A549 (cell line): ENCODE results near the gene ZNF628. TPM values are rescaled to one million over a fixed set of nuclear protein-coding genes. Genes with fewer than 3 reads are reported as not detected.

Source experiments
- ATAC-seq, 2 experiments: fragments of 200-7000 bp in 1 of 2; fragments of >200 bp in 1 of 2; cut with Nextera tagmentation in 1 of 2; cut with Tn5 transposase in 1 of 2; 3 replicates each; pipeline versions ENCODE4 v1.8.0 to v1.9.1; 2018 to 2020; ENCODE audit warnings: mild to moderate bottlenecking in 1 of 2, moderate library complexity in 1 of 2
- CTCF ChIA-PET: fragments of 300-600 bp; sonication (Branson Sonifier 250); formaldehyde crosslinking; extraction: SDS; loops from one replicate; lab custom pipeline; 2021; ENCODE audit warnings: antibody characterized with exemption, inconsistent platforms; lab: Yijun Ruan, JAX
- POLR2A ChIA-PET: fragments of 350-600 bp; formaldehyde crosslinking; extraction: SDS; loops from one replicate; lab custom pipeline; 2021; ENCODE audit warnings: antibody characterized with exemption, inconsistent platforms; lab: Yijun Ruan, JAX
- DNase-seq, 2 experiments: peaks; one replicate each; pipeline versions ENCODE4 v3.0.0 to v3.0.0-alpha.2; 2011 to 2016; ENCODE audit warnings: low read depth in 1 of 2, low spot score in 1 of 2
- FAIRE-seq: peaks from 2 replicates; lab custom pipeline; 2011; peaks lifted over from hg19 to GRCh38; lab: Jason Lieb, UNC
- H3K27ac ChIP-seq, 2 experiments: fragments of >200 bp; sonication (Bioruptor Twin); formaldehyde crosslinking; 3 replicates each; pipeline ENCODE4 v1.5.1; 2016 to 2017
- H3K4me1 ChIP-seq: fragments of >200 bp; sonication (Bioruptor Twin); formaldehyde crosslinking; 3 replicates; pipeline ENCODE4 v1.6.1; 2016
- H3K4me2 ChIP-seq: fragments of >200 bp; sonication (Bioruptor Twin); formaldehyde crosslinking; 3 replicates; pipeline ENCODE4 v1.6.1; 2016
- H3K4me3 ChIP-seq: fragments of >200 bp; sonication (Bioruptor Twin); formaldehyde crosslinking; 3 replicates; pipeline ENCODE4 v1.5.1; 2016
- H3K9me3 ChIP-seq: fragments of >200 bp; sonication (Bioruptor Twin); formaldehyde crosslinking; 3 replicates; pipeline ENCODE4 v1.6.1; 2016
- BHLHE40 ChIP-seq: IDR thresholded peaks from 2 replicates; pipeline ENCODE4 v1.6.1; 2012; ENCODE audit warnings: low read depth, low read length, inconsistent platforms
- CBX2 ChIP-seq: fragments of 200-600 bp; sonication (generic); IDR thresholded peaks from 2 replicates; pipeline ENCODE4 v1.6.1; 2016; ENCODE audit warnings: low read depth, mild to moderate bottlenecking, borderline replicate concordance
- CEBPB ChIP-seq, 2 experiments: fragments of >200 bp in 1 of 2; sonication (Bioruptor Twin) in 1 of 2; formaldehyde crosslinking in 1 of 2; IDR thresholded peaks; 2 replicates each; pipeline ENCODE4 v1.6.1; 2012 to 2016
- EHF ChIP-seq: fragments of 250-450 bp; sonication (Bioruptor Pico); IDR thresholded peaks from 2 replicates; pipeline ENCODE4 v1.5.0; 2020; ENCODE audit warnings: mild to moderate bottlenecking
- EP300 ChIP-seq, 2 experiments: fragments of >200 bp; sonication (Bioruptor Twin); formaldehyde crosslinking; IDR thresholded peaks; 2 replicates in 1 of 2; 3 replicates in 1 of 2; pipeline ENCODE4 v1.6.1; 2016 to 2017
- FOSB ChIP-seq: fragments of 250-450 bp; sonication (Bioruptor Pico); IDR thresholded peaks from 2 replicates; pipeline ENCODE4 v1.5.0; 2020; ENCODE audit warnings: mild to moderate bottlenecking, moderate library complexity
- HMGXB4 ChIP-seq: fragments of 250-450 bp; sonication (Bioruptor Pico); IDR thresholded peaks from 2 replicates; pipeline ENCODE4 v1.5.0; 2021; ENCODE audit warnings: mild to moderate bottlenecking, moderate library complexity, borderline replicate concordance
- HOXB5 ChIP-seq: fragments of 250-450 bp; sonication (Bioruptor Pico); IDR thresholded peaks from 2 replicates; pipeline ENCODE4 v1.5.0; 2020; ENCODE audit warnings: mild to moderate bottlenecking, moderate library complexity
- JUNB ChIP-seq: fragments of >200 bp; sonication (Bioruptor Twin); formaldehyde crosslinking; IDR thresholded peaks from 2 replicates; pipeline ENCODE4 v1.6.1; 2016
- KDM1A ChIP-seq: fragments of 200-600 bp; sonication (generic); IDR thresholded peaks from 2 replicates; pipeline ENCODE4 v1.6.1; 2016; ENCODE audit warnings: low read depth, mild to moderate bottlenecking
- MYC ChIP-seq: IDR thresholded peaks from 2 replicates; pipeline ENCODE4 v1.6.1; 2012; ENCODE audit warnings: mild to moderate bottlenecking, inconsistent platforms, low read length, improper control_type of control experiment, borderline replicate concordance
- NFE2L2 ChIP-seq: fragments of 150-350 bp; conservative IDR thresholded peaks from 2 replicates; pipeline ENCODE4 v1.6.1; 2014; ENCODE audit warnings: low read length
- PHF8 ChIP-seq: fragments of 200-600 bp; sonication (generic); IDR thresholded peaks from 2 replicates; pipeline ENCODE4 v1.6.1; 2016; ENCODE audit warnings: low read depth, mild to moderate bottlenecking, antibody characterized with exemption, moderate library complexity, borderline replicate concordance
- POLR2A ChIP-seq: IDR thresholded peaks from 2 replicates; pipeline ENCODE4 v1.6.1; 2012; ENCODE audit warnings: mild to moderate bottlenecking, low read length
- POLR2AphosphoS2 ChIP-seq: conservative IDR thresholded peaks from 2 replicates; pipeline ENCODE4 v1.6.1; 2012; ENCODE audit warnings: low read length, improper control_type of control experiment, inconsistent platforms
- SMC3 ChIP-seq: fragments of >200 bp; sonication (Bioruptor Twin); formaldehyde crosslinking; IDR thresholded peaks from 3 replicates; pipeline ENCODE4 v1.6.1; 2018; ENCODE audit warnings: inconsistent platforms
- TFCP2L1 ChIP-seq: fragments of 250-450 bp; sonication (Bioruptor Pico); IDR thresholded peaks from 2 replicates; pipeline ENCODE4 v1.5.0; 2021; ENCODE audit warnings: mild to moderate bottlenecking
- USF2 ChIP-seq: fragments of 450-650 bp; IDR thresholded peaks from 2 replicates; pipeline ENCODE4 v1.6.1; 2014; ENCODE audit warnings: antibody characterized with exemption
- ZSCAN20 ChIP-seq: fragments of 250-450 bp; sonication (Bioruptor Pico); IDR thresholded peaks from 2 replicates; pipeline ENCODE4 v1.8.0; 2022; ENCODE audit warnings: mild to moderate bottlenecking, moderate library complexity
- WGBS: methylation state at CpG from one replicate; pipeline ENCODE4 v1.1.6; 2017; ENCODE audit errors: missing lambda C conversion rate; 5-methylcytosine and 5-hydroxymethylcytosine counted together
- polyA plus RNA-seq, 4 experiments: library from polyadenylated mRNA; depleted of rRNA in 3 of 4; stranded (reverse); fragments of >200 nt; fragmentation: RNase III in 1 of 4; extraction: RNeasy Plus Mini Kit Qiagen cat#74134 plus additional on column Dnase treatment in 1 of 4; gene quantifications; 2 replicates in 3 of 4; 3 replicates in 1 of 4; pipeline ENCODE4 v1.2.3, GENCODE V29; 2011 to 2017
- TF ChIP-seq, protein P1 (sequence below): fragments of >200 bp; sonication (Bioruptor Twin); formaldehyde crosslinking; IDR thresholded peaks from 3 replicates; pipeline ENCODE4 v1.5.1; 2016
- TF ChIP-seq, protein P2 (sequence below): fragments of 150-350 bp; IDR thresholded peaks from 2 replicates; pipeline ENCODE4 v1.6.1; 2014; ENCODE audit warnings: low read depth, mild to moderate bottlenecking, low read length
- TF ChIP-seq, protein P3 (sequence below): IDR thresholded peaks from 2 replicates; pipeline ENCODE4 v1.6.1; 2012; ENCODE audit warnings: low read depth, borderline replicate concordance

ZNF628 gene
- polyA plus RNA-seq, 2 of the 4 experiments (the other 2 are of a cell fraction): 0.32 to 5.7 TPM

GRCh38 chr19:55479451-55480230, 3.2 kb downstream of the ZNF628 start:
- 0 out of 2 replicates have a peak, but pooled peaks have one; percentile 44 for TF ChIP-seq POLR2AphosphoS2
- no peak for TF ChIP-seq HMGXB4 (CRISPR knock-in tag)
- ChIA-PET CTCF (interaction anchor here (0.9 to 8.2 kb wide), 11 partner anchors 7 to 339 kb away, joined by 3 to 89 read pairs (median 5); partner anchors contain the start of genes C19orf85, NAT14, SSC5D and ZNF865), POLR2A (no interaction called here)
- H3K4me1 ChIP-seq: peaks cover 32% of the 10 kb centered on the region
- H3K4me2 ChIP-seq: no peak overlapping the region; the same call in 2 of the 3 replicates
- no peaks in the 10 kb centered on the region for H3K9me3 ChIP-seq
- no peak for FAIRE-seq
- ATAC-seq: no peak
- WGBS: 80% methylated on average over 14 of the region's 15 CpGs
- H3K4me3 ChIP-seq: no peak overlapping the region
- DNase-seq: no peak
- peak overlapping the region in 1 of 2 experiments; percentile 17; a peak in 1 of 6 replicates for H3K27ac ChIP-seq

- ATAC-seq: no peak
- no peak overlapping the region for H3K27ac ChIP-seq
- TF ChIP-seq KDM1A: no peak
- no peak for TF ChIP-seq HOXB5 (CRISPR knock-in tag)
- no peak for TF ChIP-seq BHLHE40
- no peak for TF ChIP-seq MYC
- TF ChIP-seq EHF: no peak
- TF ChIP-seq, protein P1, sequence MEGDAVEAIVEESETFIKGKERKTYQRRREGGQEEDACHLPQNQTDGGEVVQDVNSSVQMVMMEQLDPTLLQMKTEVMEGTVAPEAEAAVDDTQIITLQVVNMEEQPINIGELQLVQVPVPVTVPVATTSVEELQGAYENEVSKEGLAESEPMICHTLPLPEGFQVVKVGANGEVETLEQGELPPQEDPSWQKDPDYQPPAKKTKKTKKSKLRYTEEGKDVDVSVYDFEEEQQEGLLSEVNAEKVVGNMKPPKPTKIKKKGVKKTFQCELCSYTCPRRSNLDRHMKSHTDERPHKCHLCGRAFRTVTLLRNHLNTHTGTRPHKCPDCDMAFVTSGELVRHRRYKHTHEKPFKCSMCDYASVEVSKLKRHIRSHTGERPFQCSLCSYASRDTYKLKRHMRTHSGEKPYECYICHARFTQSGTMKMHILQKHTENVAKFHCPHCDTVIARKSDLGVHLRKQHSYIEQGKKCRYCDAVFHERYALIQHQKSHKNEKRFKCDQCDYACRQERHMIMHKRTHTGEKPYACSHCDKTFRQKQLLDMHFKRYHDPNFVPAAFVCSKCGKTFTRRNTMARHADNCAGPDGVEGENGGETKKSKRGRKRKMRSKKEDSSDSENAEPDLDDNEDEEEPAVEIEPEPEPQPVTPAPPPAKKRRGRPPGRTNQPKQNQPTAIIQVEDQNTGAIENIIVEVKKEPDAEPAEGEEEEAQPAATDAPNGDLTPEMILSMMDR: no peak
- TF ChIP-seq NFE2L2: no peak
- no peak for TF ChIP-seq HMGXB4 (CRISPR knock-in tag)
- TF ChIP-seq ZSCAN20 (CRISPR knock-in tag): no peak
- TF ChIP-seq, all 56 proteins: peak for 0
- Histone ChIP-seq H3K4me1 (peaks cover 37% of the 10 kb centered on the region), H3K4me3 (no peak overlapping the region), H3K9me3 (no peaks in the 10 kb centered on the region), H3K4me2 (no peak overlapping the region)
- no peak for DNase-seq
- no peak for FAIRE-seq
- CTCF ChIA-PET: interaction anchor here (2.6 to 15.6 kb wide), 2 partner anchors 13 to 22 kb away, joined by 11 to 219 read pairs; no protein-coding TSS in a partner anchor
- WGBS: 96% methylated on average over 52 of the region's 52 CpGs
- POLR2A ChIA-PET: no interaction called here
Measured at GRCh38 chr19:55481148-55481793, 4.9 kb downstream of the ZNF628 start.

GRCh38 chr19:55481794-55482155, 5.4 kb downstream of the ZNF628 start:
- WGBS: 100% methylated on average over 10 of the region's 40 CpGs
- no peaks in the 10 kb centered on the region for H3K9me3 ChIP-seq
- DNase-seq: no peak
- no peak overlapping the region for H3K4me3 ChIP-seq
- FAIRE-seq: no peak
- ATAC-seq: no peak
- peaks cover 42% of the 10 kb centered on the region for H3K4me1 ChIP-seq
- POLR2A ChIA-PET: interaction anchor here (0.7 kb wide), 1 partner anchor 14 kb away, joined by 3 read pairs; no protein-coding TSS in a partner anchor
- H3K27ac ChIP-seq: no peak overlapping the region
- H3K4me2 ChIP-seq: no peak overlapping the region
- TF ChIP-seq MYC (no peak), ZSCAN20 (CRISPR knock-in tag) (no peak), POLR2A (no peak), USF2 (no peak), CEBPB (IDR thresholded peaks at IDR 0.05) (no peak), JUNB (no peak), PHF8 (no peak), FOSB (CRISPR knock-in tag) (no peak), TFCP2L1 (CRISPR knock-in tag) (no peak), SMC3 (no peak), CBX2 (no peak), EP300 (IDR thresholded peaks at IDR 0.05) (no peak)
- TF ChIP-seq, protein P2, sequence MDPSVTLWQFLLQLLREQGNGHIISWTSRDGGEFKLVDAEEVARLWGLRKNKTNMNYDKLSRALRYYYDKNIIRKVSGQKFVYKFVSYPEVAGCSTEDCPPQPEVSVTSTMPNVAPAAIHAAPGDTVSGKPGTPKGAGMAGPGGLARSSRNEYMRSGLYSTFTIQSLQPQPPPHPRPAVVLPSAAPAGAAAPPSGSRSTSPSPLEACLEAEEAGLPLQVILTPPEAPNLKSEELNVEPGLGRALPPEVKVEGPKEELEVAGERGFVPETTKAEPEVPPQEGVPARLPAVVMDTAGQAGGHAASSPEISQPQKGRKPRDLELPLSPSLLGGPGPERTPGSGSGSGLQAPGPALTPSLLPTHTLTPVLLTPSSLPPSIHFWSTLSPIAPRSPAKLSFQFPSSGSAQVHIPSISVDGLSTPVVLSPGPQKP: no peak
- TF ChIP-seq, protein P3, sequence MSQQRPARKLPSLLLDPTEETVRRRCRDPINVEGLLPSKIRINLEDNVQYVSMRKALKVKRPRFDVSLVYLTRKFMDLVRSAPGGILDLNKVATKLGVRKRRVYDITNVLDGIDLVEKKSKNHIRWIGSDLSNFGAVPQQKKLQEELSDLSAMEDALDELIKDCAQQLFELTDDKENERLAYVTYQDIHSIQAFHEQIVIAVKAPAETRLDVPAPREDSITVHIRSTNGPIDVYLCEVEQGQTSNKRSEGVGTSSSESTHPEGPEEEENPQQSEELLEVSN: no peak
- CTCF ChIA-PET: interaction anchor here (2.6 to 15.6 kb wide), 2 partner anchors 14 to 22 kb away, joined by 11 to 219 read pairs; no protein-coding TSS in a partner anchor
